Right lung (tissue), 5 donors: ENCODE data around the gene TRIM54. TPM values are rescaled to one million over a fixed set of nuclear protein-coding genes. Genes with fewer than 3 reads are reported as not detected.

Experiments
- DNase-seq, 2 donors: peaks; one replicate each; pipeline ENCODE4 v3.0.0-alpha.2; 2013
- polyA plus RNA-seq, 5 donors: library from polyadenylated mRNA; unstranded; fragments of 120-200 nt; gene quantifications; one replicate each; pipeline versions ENCODE4 v1.2.1 to v1.2.3, GENCODE V29; 2013; ENCODE audit warnings: inconsistent platforms in 1 of 5, low replicate concordance in 1 of 5; ENCODE audit not compliant: insufficient read length in 5 of 5, insufficient read depth in 1 of 5

Gene TRIM54
- polyA plus RNA-seq, 5 donors, result 0.13 to 4.3 TPM; not detected in 3

DNA sequence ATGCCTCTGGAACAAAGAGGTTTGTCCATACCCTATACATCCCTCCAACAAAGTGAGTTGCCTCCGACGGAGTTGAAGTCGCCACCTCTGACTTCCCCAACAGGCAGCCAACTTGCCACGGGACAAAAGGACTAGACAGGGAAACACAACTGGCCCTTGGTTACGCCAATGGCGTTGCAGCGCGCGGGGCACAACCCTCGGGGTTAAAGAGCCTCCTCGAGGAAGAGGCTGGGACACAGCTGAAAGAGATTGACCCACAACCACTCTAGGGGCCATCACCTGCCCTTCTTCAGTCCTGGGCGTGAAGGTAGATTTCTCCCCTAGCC, 73.8 kb downstream of the TRIM54 start:
- DNase-seq, result peak in 1 of 2 donors; percentile 24

- DNase-seq, result peak; percentile 95 to 96
Observed at GRCh38 chr2:27356382-27357181, 74.4 kb downstream of the TRIM54 start, which contains the start of gene GTF3C2. GTF3C2 (minus strand) TSS chr2:27356764; CDS start chr2:27343554, 13,210 bp downstream.

Other genes starting within 250 kb of the TRIM54 start
- 10 to 100 TPM; 56.8 to 89.2 (median 75.8) TPM for gene TMEM214, start 249.5 kb upstream of the TRIM54 start, polyA plus RNA-seq
- gene AGBL5, start 230.8 kb upstream of the TRIM54 start, polyA plus RNA-seq, result 10 to 100 TPM; 45.6 to 55.3 (median 53.8) TPM
- gene OST4, start 210.8 kb upstream of the TRIM54 start, polyA plus RNA-seq, result 100 to 1,000 TPM; 250 to 316 (median 260) TPM
- 100 to 1,000 TPM; 120 to 341 (median 140) TPM for gene EMILIN1, start 203.8 kb upstream of the TRIM54 start, polyA plus RNA-seq
- gene KHK, start 195.7 kb upstream of the TRIM54 start, polyA plus RNA-seq, result 1 to 10 TPM; 4.2 to 6.7 (median 4.9) TPM
- gene CGREF1, start 163.3 kb upstream of the TRIM54 start, polyA plus RNA-seq, result under 1 TPM; 0.28 to 0.55 (median 0.41) TPM
- gene ABHD1, start 158.6 kb upstream of the TRIM54 start, polyA plus RNA-seq, result 1 to 10 TPM in 3 of 5 donors, under 1 TPM in 2; 0.61 to 2.2 (median 1.0) TPM
- gene PREB, start 147.8 kb upstream of the TRIM54 start, polyA plus RNA-seq, result 10 to 100 TPM; 32.5 to 43.8 (median 40.0) TPM
- gene PRR30, start 143.0 kb upstream of the TRIM54 start, polyA plus RNA-seq, result not detected
- under 1 TPM; 0.06 to 0.15 (median 0.12) TPM for gene TCF23, start 133.4 kb upstream of the TRIM54 start, polyA plus RNA-seq
- gene ATRAID, start 70.4 kb upstream of the TRIM54 start, polyA plus RNA-seq, result 100 to 1,000 TPM; 125 to 154 (median 136) TPM
- 10 to 100 TPM; 24.7 to 38.8 (median 28.7) TPM for gene SLC5A6, start 70.2 kb upstream of the TRIM54 start, polyA plus RNA-seq
- gene CAD, start 65.1 kb upstream of the TRIM54 start, polyA plus RNA-seq, result 10 to 100 TPM; 31.5 to 53.7 (median 35.7) TPM
- gene SLC30A3, start 19.4 kb upstream of the TRIM54 start, polyA plus RNA-seq, result under 1 TPM; 0.24 to 0.61 (median 0.51) TPM
- under 1 TPM in 4 of 5 donors, not detected in 1; 0.14 to 0.53 (median 0.30) TPM for gene DNAJC5G, start 7.0 kb upstream of the TRIM54 start, polyA plus RNA-seq
- 1 to 10 TPM; 1.1 to 3.4 (median 1.9) TPM for gene UCN, start 26.0 kb downstream of the TRIM54 start, polyA plus RNA-seq
- 100 to 1,000 TPM in 1 of 5 donors, 10 to 100 TPM in 4; 80.7 to 114 (median 92.8) TPM for gene MPV17, start 40.7 kb downstream of the TRIM54 start, polyA plus RNA-seq
- gene GTF3C2, start 74.3 kb downstream of the TRIM54 start, polyA plus RNA-seq, result 10 to 100 TPM; 55.7 to 65.1 (median 61.3) TPM
- gene EIF2B4, start 87.9 kb downstream of the TRIM54 start, polyA plus RNA-seq, result 10 to 100 TPM; 50.6 to 61.7 (median 55.9) TPM
- gene SNX17, start 88.2 kb downstream of the TRIM54 start, polyA plus RNA-seq, result 100 to 1,000 TPM in 2 of 5 donors, 10 to 100 TPM in 3; 83.8 to 120 (median 99.2) TPM
- gene ZNF513, start 98.3 kb downstream of the TRIM54 start, polyA plus RNA-seq, result 10 to 100 TPM; 12.4 to 23.3 (median 14.5) TPM
- 10 to 100 TPM; 69.0 to 87.8 (median 82.8) TPM for gene PPM1G, start 127.2 kb downstream of the TRIM54 start, polyA plus RNA-seq
- 100 to 1,000 TPM; 125 to 139 (median 135) TPM for gene NRBP1, start 146.2 kb downstream of the TRIM54 start, polyA plus RNA-seq
- 10 to 100 TPM; 12.0 to 17.1 (median 12.9) TPM for gene KRTCAP3, start 160.0 kb downstream of the TRIM54 start, polyA plus RNA-seq
- gene IFT172, start 207.3 kb downstream of the TRIM54 start, polyA plus RNA-seq, result 10 to 100 TPM; 41.1 to 52.5 (median 49.4) TPM
- 10 to 100 TPM; 13.4 to 17.1 (median 14.2) TPM for gene FNDC4, start 212.8 kb downstream of the TRIM54 start, polyA plus RNA-seq
- gene GCKR, start 214.4 kb downstream of the TRIM54 start, polyA plus RNA-seq, result 1 to 10 TPM in 3 of 5 donors, under 1 TPM in 2; 0.55 to 2.3 (median 1.2) TPM